HepG2 (cell line): ENCODE measurements around the gene RAB43. TPM values are rescaled to one million over a fixed set of nuclear protein-coding genes. Genes with fewer than 3 reads are reported as not detected.

Source experiments
- AKNA ChIP-seq: sonication (generic); formaldehyde crosslinking; IDR thresholded peaks from 2 replicates; pipeline ENCODE4 v1.4.0; 2020; ENCODE audit warnings: missing genetic modification reagents, borderline replicate concordance
- CEBPG ChIP-seq: IDR thresholded peaks from 2 replicates; pipeline ENCODE4 v1.6.1; 2016
- FOXK2 ChIP-seq: fragments of 450-650 bp; IDR thresholded peaks from 2 replicates; pipeline ENCODE4 v1.6.1; 2016
- FOXP1 ChIP-seq, 2 experiments: fragments of 450-650 bp in 1 of 2; IDR thresholded peaks; 2 replicates each; pipeline ENCODE4 v1.6.1; 2017 to 2018; ENCODE audit warnings: antibody characterized with exemption in 1 of 2
- KMT2A ChIP-seq: sonication (generic); formaldehyde crosslinking; IDR thresholded peaks from 2 replicates; pipeline ENCODE4 v1.4.0; 2020; ENCODE audit warnings: missing genetic modification reagents
- MTF1 ChIP-seq: sonication (generic); formaldehyde crosslinking; IDR thresholded peaks from 2 replicates; pipeline ENCODE4 v1.5.0; 2020; ENCODE audit warnings: missing genetic modification reagents
- NFKBIZ ChIP-seq: IDR thresholded peaks from 2 replicates; pipeline ENCODE4 v1.6.1; 2018; ENCODE audit warnings: missing genetic modification reagents, missing compliant biosample characterization
- NR2F6 ChIP-seq, 2 experiments: IDR thresholded peaks; 2 replicates each; pipeline ENCODE4 v1.6.1; 2016; ENCODE audit warnings: antibody characterized with exemption in 1 of 2, mild to moderate bottlenecking in 1 of 2
- RBM22 ChIP-seq: fragments of 200-400 bp; formaldehyde crosslinking; optimal IDR thresholded peaks from 2 replicates; pipeline ENCODE3; 2017; ENCODE audit warnings: mild to moderate bottlenecking, low read length, moderate library complexity
- SIX4 ChIP-seq: sonication (generic); formaldehyde crosslinking; IDR thresholded peaks from 2 replicates; pipeline ENCODE4 v1.4.0; 2020; ENCODE audit warnings: missing genetic modification reagents
- SRSF9 ChIP-seq: fragments of 200-400 bp; formaldehyde crosslinking; IDR thresholded peaks from 2 replicates; pipeline ENCODE4 v1.6.1; 2018; ENCODE audit warnings: borderline replicate concordance, mild to moderate bottlenecking, low read depth, low read length; ENCODE audit not compliant: insufficient read depth, poor library complexity, severe bottlenecking
- TBL1XR1 ChIP-seq: fragments of 150-350 bp; IDR thresholded peaks from 2 replicates; pipeline ENCODE4 v1.6.1; 2014; ENCODE audit warnings: borderline replicate concordance, low read length; ENCODE audit not compliant: partially characterized antibody
- TFDP2 ChIP-seq: sonication (generic); formaldehyde crosslinking; IDR thresholded peaks from 2 replicates; pipeline ENCODE4 v1.4.0; 2020; ENCODE audit warnings: missing genetic modification reagents
- ZFP90 ChIP-seq: sonication (generic); formaldehyde crosslinking; IDR thresholded peaks from 2 replicates; pipeline ENCODE4 v1.8.0; 2022; ENCODE audit warnings: missing genetic modification reagents, mild to moderate bottlenecking, inconsistent platforms, borderline replicate concordance
- ZNF282 ChIP-seq: fragments of 450-650 bp; IDR thresholded peaks from 2 replicates; pipeline ENCODE4 v1.6.1; 2018; ENCODE audit not compliant: partially characterized antibody
- ZNF496 ChIP-seq: sonication (generic); formaldehyde crosslinking; IDR thresholded peaks from 2 replicates; pipeline ENCODE4 v1.8.1; 2023; ENCODE audit warnings: mild to moderate bottlenecking, moderate library complexity, missing genetic modification reagents; ENCODE audit not compliant: insufficient replicate concordance
- ZNF740 ChIP-seq: sonication (generic); formaldehyde crosslinking; IDR thresholded peaks from 2 replicates; pipeline ENCODE4 v1.4.0; 2020; ENCODE audit warnings: missing genetic modification reagents
- ZNF749 ChIP-seq: sonication (generic); formaldehyde crosslinking; IDR thresholded peaks from 2 replicates; pipeline ENCODE4 v1.8.0; 2022; ENCODE audit warnings: mild to moderate bottlenecking, missing genetic modification reagents, moderate library complexity, borderline replicate concordance
- ZNF770 ChIP-seq: sonication (generic); formaldehyde crosslinking; IDR thresholded peaks from 2 replicates; pipeline ENCODE4 v1.5.0; 2020; ENCODE audit warnings: mild to moderate bottlenecking, missing genetic modification reagents
- ZNF788 ChIP-seq: sonication (generic); formaldehyde crosslinking; IDR thresholded peaks from 2 replicates; pipeline ENCODE4 v1.5.0; 2020; ENCODE audit warnings: mild to moderate bottlenecking, missing genetic modification reagents, borderline replicate concordance
- polyA plus RNA-seq, 8 experiments: library from polyadenylated mRNA; depleted of rRNA in 3 of 8; stranded (reverse) in 7 of 8; unstranded in 1 of 8; fragments of >200 nt; fragmentation: Illumina TruSeq in 4 of 8; extraction: Trizol in 4 of 8; gene quantifications; 2 replicates each; pipeline versions ENCODE4 v1.2.1 to v1.2.3, GENCODE V29; 2011 to 2016; ENCODE audit warnings: low read depth in 4 of 8, missing spikeins in 1 of 8, mixed read lengths in 1 of 8; ENCODE audit not compliant: insufficient read depth in 1 of 8
- total RNA-seq, 5 experiments: library from RNA; depleted of rRNA; stranded (reverse); fragments of >200 nt; fragmentation: Illumina TruSeq; extraction: Trizol; gene quantifications; 2 replicates each; pipeline ENCODE4 v1.2.3, GENCODE V29; 2016; ENCODE audit warnings: low read depth in 1 of 5

Gene RAB43
- total and polyA plus RNA-seq, 2 of the 13 experiments (the other 11 are each of a cell fraction or from before 2014, with no cell fraction given), result 11.8 to 18.4 TPM

- TF ChIP-seq AKNA (CRISPR knock-in tag), result no peak
- no peak for TF ChIP-seq RBM22
- no peak for TF ChIP-seq SRSF9
- no peak for TF ChIP-seq TFDP2
- no peak for TF ChIP-seq MTF1
- TF ChIP-seq CEBPG (CRISPR knock-in tag), result peak; percentile 21
- TF ChIP-seq ZNF282, result no peak
- TF ChIP-seq SIX4 (CRISPR knock-in tag), result no peak
- TF ChIP-seq ZNF740 (CRISPR knock-in tag), result no peak
- peak; percentile 50; the same call in 1 of the 2 replicates for TF ChIP-seq ZFP90 (CRISPR knock-in tag)
- no peak for TF ChIP-seq FOXK2
- TF ChIP-seq TBL1XR1, result no peak
- TF ChIP-seq NR2F6 (IDR thresholded peaks at IDR 0.05), result no peak
- TF ChIP-seq NR2F6 (CRISPR knock-in tag; IDR thresholded peaks at IDR 0.05), result peak; percentile 32; the same call in 1 of the 2 replicates
- TF ChIP-seq KMT2A (CRISPR knock-in tag), result no peak
- TF ChIP-seq NFKBIZ (CRISPR knock-in tag), result no peak
- TF ChIP-seq ZNF496, result no peak
- TF ChIP-seq ZNF788 (CRISPR knock-in tag), result peak; percentile 68; the same call in 1 of the 2 replicates
- no peak for TF ChIP-seq ZNF749
- TF ChIP-seq ZNF770 (CRISPR knock-in tag), result no peak
- no peak for TF ChIP-seq FOXP1 (IDR thresholded peaks at IDR 0.05)
- TF ChIP-seq FOXP1 (CRISPR knock-in tag; IDR thresholded peaks at IDR 0.05), result no peak
These were observed 1.9 kb upstream of the RAB43 start (continued) for GRCh38 chr3:129123314-129124060.
